Stromal cell of bone marrow (primary cell): ENCODE measurements around the gene KRT3.

ENCODE experiments used
- DNase-seq: peaks from one replicate; pipeline ENCODE4 v3.0.0-alpha.2; 2012; ENCODE audit warnings: low read depth

KRT3 gene

DNA sequence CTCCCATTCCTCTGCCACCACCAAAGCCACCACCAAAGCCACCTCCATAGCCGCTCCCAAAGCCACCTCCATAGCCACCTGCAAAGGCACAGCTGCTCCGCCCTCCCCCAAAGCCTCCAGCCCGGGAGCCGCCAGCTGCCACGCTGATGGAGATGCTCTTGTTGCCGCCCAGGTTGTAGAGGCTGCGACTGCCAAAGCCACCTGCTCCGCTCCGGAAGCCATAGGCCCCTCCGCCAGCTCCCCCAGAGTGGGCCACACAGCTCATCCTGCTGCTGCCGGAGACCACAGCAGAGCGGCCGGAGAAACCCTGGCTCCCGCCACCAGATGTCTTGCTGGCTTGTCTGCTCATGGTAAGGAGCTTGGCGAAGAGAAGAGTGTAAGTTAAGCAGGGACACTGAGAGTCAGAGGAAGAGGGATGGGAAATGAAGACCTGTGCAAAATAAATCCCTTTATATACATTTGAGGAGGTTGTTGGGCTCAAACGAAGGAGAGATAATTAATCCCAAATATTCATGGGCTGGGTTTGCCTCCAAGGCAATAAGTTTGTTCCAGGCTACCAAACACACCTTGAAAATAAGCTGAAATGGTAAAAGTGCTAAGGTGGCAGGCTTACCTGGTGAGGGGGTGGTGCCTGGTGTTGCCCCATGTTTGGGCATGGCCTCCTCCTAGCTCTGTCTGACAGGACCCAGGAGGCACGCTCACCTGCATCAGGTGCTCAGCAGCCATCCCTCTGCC, at the start of gene KRT3:
TSS of gene KRT3 (minus strand) at position 424 of the 735 bp plus-strand sequence. CDS start at position 349, 75 bp downstream.
- DNase-seq, result no peak

DNA sequence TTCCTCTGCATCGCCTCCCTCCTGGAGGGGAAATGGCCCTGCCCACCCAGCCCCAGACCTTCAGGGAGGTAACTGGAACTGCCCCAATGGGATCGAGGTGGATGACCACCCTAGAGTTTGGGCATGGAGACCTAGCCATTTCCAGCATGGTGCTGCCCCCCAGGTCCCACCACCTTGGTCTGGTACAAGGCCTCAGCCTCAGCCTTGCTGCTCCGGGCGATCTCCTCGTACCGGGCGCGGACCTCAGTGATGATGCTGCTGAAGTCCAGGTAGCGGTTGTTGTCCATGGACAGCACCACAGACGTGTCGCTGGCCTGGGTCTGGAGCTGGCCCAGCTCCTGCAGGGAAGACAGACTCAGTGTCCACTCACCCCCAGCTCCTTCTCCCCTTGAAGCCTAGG, 48.5 kb upstream of the KRT3 start:
- DNase-seq, result no peak

DNA sequence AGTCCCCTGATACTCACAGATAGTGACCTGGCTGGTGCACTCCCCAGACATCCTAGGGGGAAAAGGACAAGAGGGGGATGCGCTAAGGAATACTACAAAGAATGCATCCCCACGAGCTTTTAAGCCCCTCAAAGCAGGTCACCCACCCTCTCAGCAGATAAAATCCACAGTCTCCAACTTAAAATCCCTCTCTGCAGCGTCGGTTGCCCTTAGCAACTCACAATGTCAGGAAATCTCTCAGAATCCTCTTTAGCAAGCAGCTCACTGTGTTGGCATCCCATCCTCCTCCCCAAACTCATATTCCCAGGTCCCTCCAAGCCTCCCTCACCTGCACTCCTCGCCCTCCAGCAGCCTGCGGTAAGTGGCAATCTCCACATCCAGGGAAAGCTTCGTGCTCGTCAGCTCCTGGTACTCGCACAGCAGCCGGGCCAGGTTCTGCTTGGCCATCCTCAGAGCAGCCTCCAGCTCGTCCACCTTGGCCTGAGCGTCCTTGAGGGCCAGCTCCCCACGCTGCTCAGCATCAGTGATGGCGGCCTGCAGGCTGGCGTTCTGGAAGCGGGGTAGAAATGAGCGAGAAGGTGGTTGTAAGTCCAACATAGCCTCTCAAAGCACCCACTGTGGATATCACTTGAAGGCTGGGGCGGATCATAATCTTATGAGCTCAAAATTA, 43.7 kb upstream of the KRT3 start:
- DNase-seq, result no peak

DNA sequence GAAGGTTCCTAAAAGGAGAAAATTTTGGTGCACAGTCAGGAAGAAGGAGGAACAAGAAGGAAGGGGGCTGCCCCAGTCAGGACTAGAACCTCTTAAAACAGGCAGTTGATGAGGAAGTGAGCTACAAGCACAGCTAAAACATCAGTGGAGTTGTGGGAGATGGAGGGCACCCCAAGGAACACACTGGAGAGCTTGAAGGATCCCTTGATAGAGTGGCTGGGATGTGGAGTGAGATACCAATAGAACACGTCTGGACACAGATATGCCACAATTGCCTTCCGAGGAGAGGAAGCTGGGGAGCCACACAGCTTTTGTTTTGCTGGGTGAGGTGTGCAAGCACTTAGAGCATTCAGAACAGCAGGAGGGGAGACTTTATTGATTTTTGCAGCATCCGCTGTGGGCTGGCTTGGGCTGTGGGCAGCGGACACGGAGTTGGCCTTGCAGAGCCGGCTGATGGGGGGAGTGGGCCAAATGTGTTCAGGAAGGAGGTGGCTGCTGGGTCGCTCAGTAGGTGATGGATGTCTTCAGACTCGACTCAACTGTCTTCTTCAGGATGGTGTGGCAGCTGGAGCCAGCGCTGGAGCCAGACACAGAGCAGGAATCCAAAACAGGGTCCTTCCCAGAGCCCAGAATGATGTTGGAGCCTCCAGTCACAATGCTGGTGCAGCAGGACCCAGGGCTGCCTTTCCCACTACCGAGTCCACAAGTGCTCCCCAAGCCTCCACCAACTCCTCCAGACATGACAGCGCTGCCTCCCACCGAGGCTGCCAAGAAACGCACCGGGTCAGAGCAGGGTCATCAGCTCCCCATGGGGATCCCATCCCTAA, 42.9 kb upstream of the KRT3 start:
- no peak for DNase-seq

DNA sequence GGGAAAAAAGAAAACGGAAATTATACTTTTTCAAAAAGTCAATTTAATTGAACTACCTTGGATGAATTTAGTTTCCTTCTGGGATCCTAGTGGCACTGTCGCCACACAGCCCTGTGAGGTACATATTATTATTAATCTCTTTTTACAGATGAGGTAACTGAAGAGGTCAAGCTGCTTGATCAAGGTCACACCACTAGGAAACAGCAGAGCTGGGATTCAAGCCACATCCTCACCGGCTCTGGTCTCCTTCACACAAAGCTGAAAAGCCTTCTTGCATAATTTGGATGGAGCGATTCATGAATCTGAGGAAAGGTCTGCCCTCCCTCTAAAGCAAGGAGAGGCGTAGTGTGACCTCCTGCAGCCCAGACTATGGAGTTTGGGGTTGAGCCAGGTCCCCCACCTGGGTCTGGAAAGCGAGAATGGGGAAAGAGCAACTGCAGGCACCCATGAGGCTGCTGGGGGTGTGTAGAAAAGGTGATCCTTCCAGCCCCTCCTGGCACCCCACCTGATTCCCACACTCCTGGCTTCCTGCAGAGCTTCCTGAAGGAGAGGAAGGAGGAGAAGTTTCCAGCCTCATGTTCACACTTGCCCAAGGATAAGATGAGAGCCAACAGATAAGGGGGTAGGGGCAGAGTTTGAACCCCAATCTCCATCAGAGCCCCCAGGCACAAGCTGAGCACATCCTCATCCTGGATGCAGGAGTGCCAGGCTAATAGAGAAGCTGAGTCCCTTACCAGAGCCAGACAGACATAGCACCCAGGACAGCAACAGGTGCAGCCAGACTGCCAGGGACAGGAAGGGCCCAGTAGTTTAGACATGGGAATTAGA, 42.1 kb upstream of the KRT3 start:
- no peak for DNase-seq

DNA sequence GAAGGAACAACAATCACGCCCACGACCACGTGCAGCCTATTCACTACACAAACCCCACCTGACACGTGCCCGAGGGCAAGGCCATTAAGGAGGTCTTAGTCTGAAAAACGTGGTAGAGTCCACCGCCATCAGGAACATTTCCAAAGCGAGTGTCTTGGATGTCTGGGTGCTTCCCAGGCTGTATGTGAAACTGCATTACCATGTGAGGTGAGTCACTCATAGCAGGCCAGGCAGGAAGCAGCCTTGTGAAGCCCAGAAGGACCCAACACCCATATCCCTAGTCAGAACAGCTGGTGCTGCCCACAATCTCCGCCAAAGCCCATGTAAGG, 41.5 kb upstream of the KRT3 start:
- peak; percentile 23 for DNase-seq

DNA sequence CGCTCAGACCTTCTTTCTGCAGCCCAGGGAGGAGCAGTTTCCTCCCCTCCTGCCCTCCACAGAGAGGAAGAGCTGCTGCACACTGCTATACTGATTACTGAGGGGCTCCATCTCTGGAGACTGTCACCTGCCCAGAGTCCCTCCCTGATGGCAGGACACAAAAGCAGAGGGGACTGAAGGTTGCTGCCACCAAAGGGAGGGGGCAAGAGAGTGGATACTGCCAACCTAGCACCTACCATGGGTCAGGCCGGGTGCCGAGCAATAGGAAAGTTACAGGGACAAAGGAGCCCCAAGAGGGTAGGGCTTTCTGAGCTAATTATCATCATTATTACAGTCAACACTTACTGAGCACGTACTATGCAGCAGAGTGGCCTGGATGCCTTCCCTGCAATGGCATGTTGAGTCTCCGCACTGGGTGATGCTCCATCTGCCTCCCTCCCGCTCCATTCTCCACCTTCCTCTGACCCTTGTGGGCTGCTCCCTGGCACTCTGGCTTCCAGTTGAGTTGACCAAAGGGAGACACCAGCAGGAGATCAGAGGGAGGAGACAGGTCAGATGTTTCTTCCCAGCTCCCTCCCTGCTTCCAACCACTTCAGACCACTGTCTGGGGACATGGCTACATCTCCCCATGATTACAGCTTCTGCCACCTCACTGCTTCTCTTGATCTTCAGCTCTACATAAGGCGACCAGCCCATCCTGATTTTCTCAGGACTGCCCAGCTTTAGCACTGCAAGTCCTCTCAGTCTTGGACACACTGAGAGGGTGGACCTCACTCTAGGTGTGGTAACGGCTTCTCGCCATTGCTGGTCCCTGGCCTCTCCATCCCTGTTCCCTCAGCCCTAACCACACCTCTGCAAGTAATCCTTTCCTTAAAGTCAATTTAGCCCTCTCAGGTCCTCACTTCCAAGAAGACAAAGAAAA, 40.8 kb upstream of the KRT3 start:
- no peak for DNase-seq

DNA sequence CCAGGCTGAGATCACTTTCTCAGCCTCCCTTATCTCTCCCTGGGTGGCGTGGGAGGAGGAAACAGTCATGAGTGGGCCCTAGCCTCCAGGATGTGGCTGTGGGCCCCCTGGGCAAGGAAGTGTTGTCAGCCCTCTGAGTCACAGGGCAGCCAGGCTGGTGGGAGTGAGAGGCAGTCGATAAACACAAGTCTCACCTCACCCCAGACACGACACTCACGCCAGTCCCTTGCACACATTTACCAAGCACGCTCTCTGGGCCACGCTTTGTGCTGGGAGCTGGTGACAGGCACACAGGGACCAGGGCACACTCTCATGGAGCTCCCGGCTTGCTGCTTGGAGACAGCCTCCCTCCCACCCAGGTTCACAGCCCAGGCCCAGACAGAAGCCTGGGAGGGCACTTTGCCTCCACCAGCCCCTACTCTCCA, 40.1 kb upstream of the KRT3 start:
- DNase-seq, result peak; percentile 12

DNA sequence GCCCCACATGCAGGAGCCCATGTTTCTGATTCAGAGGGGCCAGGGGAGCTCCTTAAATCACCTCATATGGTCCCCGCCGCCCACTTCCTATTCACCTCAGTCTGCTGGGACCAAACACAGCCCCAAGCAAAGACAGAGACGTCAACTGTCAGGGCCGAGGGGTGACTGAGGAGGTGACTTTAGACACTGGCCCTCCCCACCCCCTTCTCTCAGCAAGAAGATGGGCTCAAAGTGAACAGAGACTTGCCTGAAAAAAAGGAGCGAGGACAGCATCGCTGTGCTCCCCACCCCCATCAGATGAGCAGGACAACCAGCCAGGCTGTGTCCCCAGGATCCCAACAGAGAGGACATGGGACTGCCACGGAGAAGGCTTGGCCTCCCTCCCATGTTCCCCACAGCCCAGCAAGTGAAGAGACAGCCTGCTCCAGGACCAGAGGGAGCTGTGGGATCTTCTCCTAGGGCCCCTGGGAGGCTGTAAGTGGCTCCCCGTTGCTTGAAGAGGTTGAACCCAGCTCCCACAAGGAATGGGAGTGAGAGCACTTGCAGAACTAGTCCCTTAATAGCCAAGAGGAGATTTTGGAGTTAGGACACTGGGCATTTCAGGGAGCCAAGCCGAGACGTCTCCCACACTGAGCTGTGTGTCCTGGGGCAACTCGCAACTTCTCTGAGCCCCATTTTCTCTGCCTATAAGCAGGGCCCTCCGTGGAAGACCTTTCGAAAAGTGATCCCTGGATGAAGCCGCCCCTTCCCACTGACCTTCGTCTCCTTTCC, 39.5 kb upstream of the KRT3 start:
- DNase-seq, result no peak

DNA sequence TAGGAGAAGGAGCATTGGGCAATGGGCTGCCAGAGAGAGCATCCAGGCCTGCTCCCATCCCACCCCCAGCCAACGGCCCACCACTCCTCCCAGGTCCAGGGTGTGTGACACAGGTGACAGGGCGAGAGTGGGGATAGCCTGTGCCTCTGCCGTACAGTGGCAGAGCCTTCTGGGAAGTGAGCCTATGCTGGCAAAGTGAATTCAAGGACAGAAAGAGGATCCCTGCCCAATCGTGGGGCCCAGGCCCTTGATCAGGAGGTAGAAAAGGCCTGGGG, 38.7 kb upstream of the KRT3 start:
- DNase-seq, result no peak

DNA sequence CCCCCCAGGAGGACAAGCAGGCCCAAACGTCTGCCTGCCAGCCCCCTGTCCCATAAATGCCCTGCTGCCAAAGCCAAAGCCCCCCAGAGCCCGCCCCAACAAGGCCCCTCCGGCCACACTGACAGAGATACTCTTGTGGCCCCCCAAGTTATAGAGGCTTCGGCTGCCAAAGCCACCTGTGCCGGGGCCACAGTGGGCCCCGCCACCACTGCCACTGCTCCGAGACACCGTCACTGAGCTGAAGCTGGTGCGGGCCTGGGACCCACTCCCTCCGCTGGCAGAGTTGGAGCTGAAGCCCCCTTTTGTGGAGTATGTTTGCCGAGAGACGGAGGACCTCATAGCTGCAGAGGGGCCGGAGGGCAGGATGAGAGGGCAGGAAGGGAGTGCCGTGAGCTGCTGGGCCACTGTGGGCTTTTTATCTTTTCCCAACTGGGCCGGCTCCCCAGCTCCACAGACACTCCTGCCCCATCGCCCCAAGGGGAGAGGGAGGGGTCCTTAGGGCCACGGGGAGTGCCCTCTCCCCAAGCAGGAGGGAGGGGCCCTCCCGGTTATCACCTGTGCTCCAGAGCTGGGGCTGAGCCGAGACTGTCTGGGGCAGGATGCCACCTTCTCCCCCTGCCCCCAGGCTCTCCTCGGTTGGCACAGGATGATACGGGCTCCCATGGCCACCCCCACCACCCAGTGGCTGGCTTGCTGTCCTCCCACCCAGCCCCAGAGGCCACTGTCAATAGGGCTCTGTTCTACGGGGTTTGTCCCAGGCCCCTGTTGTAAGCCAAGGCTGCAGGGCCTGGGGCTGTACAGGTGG, 38.2 kb upstream of the KRT3 start, which contains the start of gene KRT79:
TSS of gene KRT79 (minus strand) at position 390 of the 805 bp plus-strand sequence. CDS start at position 339, 51 bp downstream.
- no peak for DNase-seq

DNA sequence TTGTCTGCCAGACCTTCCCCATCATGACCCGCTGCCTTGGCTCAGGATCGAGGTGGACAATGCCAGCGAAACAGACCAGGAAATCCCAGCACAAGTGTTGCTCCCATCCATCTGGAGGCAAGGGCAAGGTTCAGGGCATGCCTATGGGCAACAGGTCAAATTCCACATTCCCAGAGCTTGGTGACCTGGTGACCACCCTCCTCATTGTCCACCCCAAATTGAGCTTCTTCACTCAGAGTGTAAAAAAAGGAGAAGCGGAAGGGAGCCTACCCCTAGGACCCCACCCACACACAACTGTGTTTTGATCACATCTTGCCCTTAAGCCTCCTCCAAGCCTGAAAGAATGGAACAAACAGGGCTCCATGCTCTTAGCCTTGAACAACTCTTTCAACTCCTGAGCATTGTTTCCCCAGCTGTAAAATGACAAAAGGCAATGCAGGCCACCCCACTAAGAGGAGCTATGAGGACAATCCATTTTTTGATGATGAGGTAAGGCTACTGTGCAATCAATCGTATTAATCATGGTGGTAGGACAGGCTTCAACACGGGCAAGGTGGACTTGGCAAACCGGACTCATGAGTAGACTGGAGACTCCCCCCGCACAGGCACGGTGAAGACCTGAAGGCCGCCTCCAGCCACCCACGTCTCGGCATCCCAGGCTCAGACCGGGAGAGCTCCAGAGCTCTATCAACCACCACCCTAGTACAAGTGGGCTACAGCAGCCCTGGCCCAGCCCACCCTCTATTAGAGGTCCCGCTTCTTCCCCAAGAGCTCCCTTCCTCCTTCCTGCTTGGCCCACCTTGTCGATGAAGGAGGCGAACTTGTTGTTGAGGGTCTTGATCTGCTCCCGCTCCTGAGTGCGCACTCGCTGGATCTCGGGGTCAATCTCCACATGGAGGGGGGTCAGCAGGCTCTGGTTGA, 37.3 kb upstream of the KRT3 start:
- DNase-seq, result no peak

DNA sequence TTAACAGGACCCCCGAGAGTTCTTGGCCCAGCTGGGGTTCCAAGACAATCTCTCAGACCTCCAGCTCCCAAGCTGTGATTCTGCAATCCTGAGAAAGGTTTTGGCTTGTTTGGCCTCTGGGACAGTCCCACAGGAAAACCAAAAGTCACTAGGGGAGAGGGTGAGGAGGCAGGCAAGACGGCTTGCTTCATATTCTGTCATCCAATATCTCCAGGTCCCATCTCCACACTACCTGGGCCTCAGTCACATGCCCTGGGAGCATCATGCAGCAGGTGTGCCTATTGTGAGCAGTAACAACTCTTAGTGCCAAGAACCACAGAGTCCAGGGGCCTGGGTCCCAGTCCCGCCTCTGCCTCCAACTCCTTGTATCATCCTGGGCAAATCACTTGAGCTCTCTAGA, 36.5 kb upstream of the KRT3 start:
- no peak for DNase-seq

DNA sequence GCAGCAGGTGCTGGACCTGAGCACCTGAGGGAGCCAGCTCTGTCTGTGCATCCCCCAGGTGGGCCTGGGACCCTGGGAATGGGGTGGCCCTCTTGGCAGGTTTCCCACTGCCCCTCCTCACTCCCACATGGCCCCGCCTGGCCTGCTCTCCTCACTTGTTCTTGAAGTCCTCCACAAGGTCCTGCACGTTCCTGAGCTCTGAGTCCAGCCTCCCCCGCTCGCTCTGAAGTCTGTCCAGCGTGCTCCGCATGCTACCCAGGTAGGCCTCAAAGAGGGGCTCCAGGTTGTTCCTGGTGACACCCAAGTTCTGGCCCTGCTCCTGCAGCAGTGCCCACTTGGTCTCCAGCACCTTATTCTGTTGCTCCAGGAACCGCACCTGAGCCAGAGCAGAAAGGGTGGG, 35.3 kb upstream of the KRT3 start:
- no peak for DNase-seq

DNA sequence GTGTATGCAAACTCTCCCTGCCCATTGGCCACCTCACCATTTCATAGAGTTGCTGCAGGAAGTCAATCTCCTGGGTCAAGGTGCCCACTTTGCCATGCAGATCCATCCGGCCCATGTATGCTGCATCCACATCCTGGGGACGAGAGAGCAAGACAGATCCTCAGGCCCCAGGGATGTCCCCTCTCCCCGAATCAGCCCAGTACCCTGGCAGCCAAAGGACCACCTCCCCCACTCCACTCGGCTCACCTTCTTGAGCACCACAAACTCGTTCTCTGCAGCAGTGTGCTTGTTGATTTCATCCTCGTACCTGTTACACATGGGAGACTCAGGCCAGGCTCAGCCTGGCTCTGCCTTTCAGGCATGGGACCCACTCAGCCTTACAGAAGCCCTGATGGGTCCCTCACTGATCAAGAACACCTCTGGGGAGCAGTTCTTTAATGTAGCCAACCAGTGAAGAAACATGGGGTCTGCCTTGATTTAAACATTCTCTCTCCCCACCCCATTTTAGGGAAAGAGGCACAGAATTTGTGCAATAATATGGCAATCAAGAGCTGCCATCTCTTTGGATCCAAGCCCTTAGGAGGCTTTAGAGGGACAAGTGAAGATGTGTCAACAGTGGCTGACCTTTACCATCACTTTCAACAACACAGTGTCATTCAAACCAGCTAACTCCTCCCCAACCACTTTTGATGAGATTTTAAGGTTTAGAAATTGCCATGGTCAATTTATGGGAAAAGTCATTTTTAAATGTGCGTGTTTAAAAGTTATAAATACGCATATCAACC, 34.3 kb upstream of the KRT3 start:
- no peak for DNase-seq

DNA sequence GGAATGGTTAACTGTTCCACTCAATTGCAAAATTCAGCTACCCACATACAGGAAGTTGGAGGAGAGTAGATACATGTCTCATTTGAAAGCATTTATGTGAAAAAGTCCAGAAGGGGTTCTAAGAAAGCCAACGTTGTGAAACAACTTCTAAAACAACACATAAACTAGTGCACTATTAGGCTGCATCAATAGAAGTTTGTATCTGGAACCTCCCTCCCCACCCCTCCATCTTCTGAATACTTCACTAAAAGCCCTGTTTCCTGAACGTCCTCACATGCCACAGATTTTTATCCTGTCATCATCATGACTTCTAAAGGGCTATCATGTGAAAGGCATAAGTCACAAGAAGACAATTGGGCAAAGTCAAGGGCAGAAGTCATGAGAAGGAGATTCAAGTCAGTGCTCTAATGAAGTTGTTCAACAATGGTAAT, 32.7 kb upstream of the KRT3 start:
- no peak for DNase-seq

DNA sequence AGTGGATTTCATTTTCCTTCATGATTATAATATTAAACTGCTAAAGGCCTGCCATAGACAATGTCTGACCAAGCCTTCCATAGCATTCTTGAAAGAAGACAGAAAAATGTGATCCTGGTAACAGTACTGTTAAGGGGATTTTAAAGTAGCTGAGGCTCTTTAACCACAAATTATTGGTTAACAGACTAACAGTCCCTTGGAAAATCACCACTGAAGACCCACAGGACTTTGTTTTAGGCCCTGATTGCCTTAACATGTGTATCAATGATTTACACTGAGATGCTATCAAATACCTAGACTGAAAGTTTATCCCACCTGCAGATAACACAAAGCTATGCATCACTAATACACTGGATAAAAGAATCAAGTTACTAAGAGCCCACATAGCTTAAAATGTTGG, 32.2 kb upstream of the KRT3 start:
- no peak for DNase-seq
